IPS-20b (cell line): ENCODE results near the gene RRAGA.
"Not testable (repeated sequence)": the region's sequence is repeated elsewhere in the genome, so short reads cannot be mapped to it uniquely, and the experiment has no call there.

Experiments
- H3K27ac ChIP-seq: one replicate; pipeline ENCODE4 v1.5.1; 2013; ENCODE audit warnings: low read length
- H3K27me3 ChIP-seq: 2 replicates; pipeline ENCODE4 v1.6.1; 2013; ENCODE audit warnings: mild to moderate bottlenecking, low read length, inconsistent platforms; ENCODE audit not compliant: insufficient read depth
- H3K36me3 ChIP-seq: 2 replicates; pipeline ENCODE4 v1.6.1; 2013; ENCODE audit warnings: low read depth, mild to moderate bottlenecking, inconsistent platforms, low read length, moderate library complexity; ENCODE audit not compliant: insufficient read depth
- H3K4me1 ChIP-seq: 2 replicates; pipeline ENCODE4 v1.6.1; 2013; ENCODE audit warnings: mild to moderate bottlenecking, control low read depth, inconsistent platforms, low read length, moderate library complexity; ENCODE audit not compliant: insufficient read depth
- H3K4me3 ChIP-seq: 2 replicates; pipeline ENCODE4 v1.5.1; 2013; ENCODE audit warnings: mild to moderate bottlenecking, low read length, inconsistent platforms
- H3K9ac ChIP-seq: 2 replicates; pipeline ENCODE4 v1.6.1; 2013; ENCODE audit warnings: low read depth, mild to moderate bottlenecking, inconsistent platforms, low read length, moderate library complexity
- H3K9me3 ChIP-seq: 2 replicates; pipeline ENCODE4 v1.6.1; 2013; ENCODE audit warnings: mild to moderate bottlenecking, low read depth, low read length, inconsistent platforms; ENCODE audit not compliant: insufficient read depth

The RRAGA gene

DNA sequence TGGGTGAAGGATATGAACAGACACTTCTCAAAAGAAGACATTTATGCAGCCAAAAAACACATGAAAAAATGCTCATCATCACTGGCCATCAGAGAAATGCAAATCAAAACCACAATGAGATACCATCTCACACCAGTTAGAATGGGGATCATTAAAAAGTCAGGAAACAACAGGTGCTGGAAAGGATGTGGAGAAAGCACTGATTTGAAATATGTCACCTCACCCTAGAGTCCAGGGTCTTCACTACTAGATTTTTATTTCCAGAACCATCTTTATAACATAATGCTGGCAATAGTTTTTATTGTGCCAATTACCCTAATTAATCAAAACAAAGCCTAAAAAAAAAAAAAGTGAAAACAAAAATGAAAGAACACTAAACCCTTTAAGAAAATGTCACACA is 48.2 kb downstream of the RRAGA start:
- H3K9me3 ChIP-seq, H3K27me3 ChIP-seq, H3K4me1 ChIP-seq, H3K27ac ChIP-seq, H3K4me3 ChIP-seq, H3K9ac ChIP-seq: not testable (repeated sequence)
- H3K36me3 ChIP-seq = peaks cover 70% of the 10 kb centered on the region
